CD4-positive, alpha-beta T cell treated with Interleukin-15 for 4 hours (primary cell): ENCODE data around the gene RAD50.
"Not testable (repeated sequence)": the region's sequence is repeated elsewhere in the genome, so short reads cannot be mapped to it uniquely, and the experiment has no call there.

ENCODE experiments used
- DNase-seq: peaks from one replicate; pipeline ENCODE4 v3.0.0-alpha.2; 2020; ENCODE audit warnings: low spot score

Gene RAD50

GRCh38 chr5:132557478-132558172 is 848 bp downstream of the RAD50 start:
- peak; percentile 16 for DNase-seq

GRCh38 chr5:132559383-132560060 is 2.7 kb downstream of the RAD50 start:
- DNase-seq = no peak

- no peak for DNase-seq
Measured at GRCh38 chr5:132561601-132562000, 4.8 kb downstream of the RAD50 start.

- not testable (repeated sequence) for DNase-seq
Measured at GRCh38 chr5:132564555-132564954, 7.8 kb downstream of the RAD50 start.

- DNase-seq = no peak
Measured at GRCh38 chr5:132566657-132567056, 9.9 kb downstream of the RAD50 start.

GRCh38 chr5:132576123-132576522 is 19.3 kb downstream of the RAD50 start:
- DNase-seq = no peak

- not testable (repeated sequence) for DNase-seq
Measured at GRCh38 chr5:132584560-132584959, 27.8 kb downstream of the RAD50 start.

GRCh38 chr5:132586063-132586462 is 29.3 kb downstream of the RAD50 start:
- no peak for DNase-seq

GRCh38 chr5:132589467-132589866 is 32.7 kb downstream of the RAD50 start:
- no peak for DNase-seq

GRCh38 chr5:132591145-132591544 is 34.4 kb downstream of the RAD50 start:
- DNase-seq = no peak

GRCh38 chr5:132592521-132592920 is 35.7 kb downstream of the RAD50 start:
- no peak for DNase-seq

GRCh38 chr5:132594170-132594569 is 37.4 kb downstream of the RAD50 start:
- DNase-seq = no peak

- no peak for DNase-seq
Measured at GRCh38 chr5:132595624-132596023, 38.8 kb downstream of the RAD50 start.

GRCh38 chr5:132601071-132601728 is 44.4 kb downstream of the RAD50 start:
- DNase-seq = no peak

- no peak for DNase-seq
Measured at GRCh38 chr5:132607095-132607494, 50.3 kb downstream of the RAD50 start.

- DNase-seq = no peak
Measured at GRCh38 chr5:132608107-132608506, 51.3 kb downstream of the RAD50 start.

- DNase-seq = no peak
Measured at GRCh38 chr5:132611965-132612364, 55.2 kb downstream of the RAD50 start.

- DNase-seq = no peak
Measured at GRCh38 chr5:132612846-132613245, 56.1 kb downstream of the RAD50 start.

GRCh38 chr5:132621699-132622098 is 64.9 kb downstream of the RAD50 start:
- DNase-seq = no peak

GRCh38 chr5:132622608-132623007 is 65.8 kb downstream of the RAD50 start:
- DNase-seq = no peak

GRCh38 chr5:132627470-132627869 is 70.7 kb downstream of the RAD50 start:
- no peak for DNase-seq

- DNase-seq = no peak
Measured at GRCh38 chr5:132628814-132629213, 72.0 kb downstream of the RAD50 start.

- DNase-seq = peak; percentile 24
Measured at GRCh38 chr5:132629230-132629944, 72.6 kb downstream of the RAD50 start.
